Duodenal mucosa (tissue), 2 donors: ENCODE results near the gene USP46.

Experiments
- H3K27ac ChIP-seq: one replicate; pipeline ENCODE4 v1.7.0; 2013; ENCODE audit warnings: low read depth, low read length
- H3K27me3 ChIP-seq, 2 donors: one replicate each; pipeline ENCODE4 v1.7.0; 2013; ENCODE audit warnings: low read length in 2 of 2, control low read depth in 1 of 2; ENCODE audit not compliant: insufficient read depth in 2 of 2, control insufficient read depth in 1 of 2
- H3K36me3 ChIP-seq, 2 donors: one replicate each; pipeline ENCODE4 v1.7.0; 2013; ENCODE audit warnings: low read length in 2 of 2, control low read depth in 1 of 2; ENCODE audit not compliant: insufficient read depth in 2 of 2, control insufficient read depth in 1 of 2
- H3K4me1 ChIP-seq, 2 donors: one replicate each; pipeline ENCODE4 v1.7.0; 2013; ENCODE audit warnings: low read length in 2 of 2, control low read depth in 1 of 2; ENCODE audit not compliant: insufficient read depth in 2 of 2, control insufficient read depth in 1 of 2
- H3K4me3 ChIP-seq, 2 donors: one replicate each; pipeline ENCODE4 v1.7.0; 2013; ENCODE audit warnings: low read length in 2 of 2, low read depth in 1 of 2
- H3K9ac ChIP-seq, 2 donors: one replicate each; pipeline ENCODE4 v1.7.0; 2013; ENCODE audit warnings: low read length in 2 of 2, low read depth in 1 of 2
- H3K9me3 ChIP-seq, 2 donors: one replicate each; pipeline ENCODE4 v1.7.0; 2013; ENCODE audit warnings: low read length in 2 of 2, control low read depth in 1 of 2; ENCODE audit not compliant: control insufficient read depth in 1 of 2

USP46 gene

GRCh38 chr4:52658641-52659000, 480 bp downstream of the USP46 start:
- Histone ChIP-seq H3K9me3 (peaks cover 0 to 3% of the 10 kb centered on the region in 2 donors), H3K27me3 (no peaks in the 10 kb centered on the region), H3K36me3 (no peaks in the 10 kb centered on the region), H3K4me1 (peaks cover 32 to 36% of the 10 kb centered on the region in 2 donors), H3K9ac (peak overlapping the region; percentile 66 to 70), H3K4me3 (peak overlapping the region; percentile 74 to 86), H3K27ac (peak overlapping the region; percentile 60)

GRCh38 chr4:52657618-52658501, 1.2 kb downstream of the USP46 start:
- peak overlapping the region in 1 of 2 donors; percentile 70 for H3K9ac ChIP-seq
- no peaks in the 10 kb centered on the region for H3K36me3 ChIP-seq
- H3K4me1 ChIP-seq, result peaks cover 28 to 36% of the 10 kb centered on the region in 2 donors
- peak overlapping the region; percentile 74 to 86 for H3K4me3 ChIP-seq
- no peak overlapping the region for H3K27ac ChIP-seq
- no peaks in the 10 kb centered on the region for H3K27me3 ChIP-seq
- no peaks in the 10 kb centered on the region for H3K9me3 ChIP-seq

- no peaks in the 10 kb centered on the region for H3K36me3 ChIP-seq
- no peak overlapping the region for H3K27ac ChIP-seq
- H3K9me3 ChIP-seq, result no peaks in the 10 kb centered on the region
- H3K9ac ChIP-seq, result no peak overlapping the region
- no peaks in the 10 kb centered on the region for H3K27me3 ChIP-seq
- H3K4me3 ChIP-seq, result no peak overlapping the region
- H3K4me1 ChIP-seq, result peaks cover 25 to 33% of the 10 kb centered on the region in 2 donors
Measured at GRCh38 chr4:52657292-52657617, 1.8 kb downstream of the USP46 start.

GRCh38 chr4:52655506-52655905, 3.6 kb downstream of the USP46 start:
- peaks cover 17% of the 10 kb centered on the region in 2 donors for H3K4me1 ChIP-seq
- no peaks in the 10 kb centered on the region for H3K36me3 ChIP-seq
- H3K4me3 ChIP-seq, result no peak overlapping the region
- no peaks in the 10 kb centered on the region for H3K9me3 ChIP-seq
- H3K9ac ChIP-seq, result no peak overlapping the region
- no peak overlapping the region for H3K27ac ChIP-seq
- no peaks in the 10 kb centered on the region for H3K27me3 ChIP-seq

- Histone ChIP-seq H3K4me1 (no peaks in the 10 kb centered on the region), H3K9me3 (no peaks in the 10 kb centered on the region), H3K27ac (no peak overlapping the region), H3K4me3 (no peak overlapping the region), H3K27me3 (no peaks in the 10 kb centered on the region), H3K9ac (no peak overlapping the region), H3K36me3 (no peaks in the 10 kb centered on the region)
Measured at GRCh38 chr4:52651996-52652672, 7.0 kb downstream of the USP46 start.

GRCh38 chr4:52648836-52649235, 10.3 kb downstream of the USP46 start:
- Histone ChIP-seq H3K27ac (no peak overlapping the region), H3K4me1 (peaks cover 2 to 3% of the 10 kb centered on the region in 2 donors), H3K9ac (no peak overlapping the region), H3K27me3 (no peaks in the 10 kb centered on the region), H3K9me3 (no peaks in the 10 kb centered on the region), H3K4me3 (no peak overlapping the region), H3K36me3 (no peaks in the 10 kb centered on the region)

- no peaks in the 10 kb centered on the region for H3K9me3 ChIP-seq
- H3K27ac ChIP-seq, result no peak overlapping the region
- H3K9ac ChIP-seq, result no peak overlapping the region
- H3K4me3 ChIP-seq, result no peak overlapping the region
- no peaks in the 10 kb centered on the region for H3K27me3 ChIP-seq
- H3K36me3 ChIP-seq, result no peaks in the 10 kb centered on the region
- H3K4me1 ChIP-seq, result peaks cover 4 to 21% of the 10 kb centered on the region in 2 donors
Measured at GRCh38 chr4:52646741-52647140, 12.4 kb downstream of the USP46 start.

- Histone ChIP-seq H3K9me3 (no peaks in the 10 kb centered on the region), H3K4me3 (no peak overlapping the region), H3K4me1 (peaks cover 9 to 26% of the 10 kb centered on the region in 2 donors), H3K36me3 (no peaks in the 10 kb centered on the region), H3K27me3 (no peaks in the 10 kb centered on the region), H3K27ac (no peak overlapping the region), H3K9ac (no peak overlapping the region)
Measured at GRCh38 chr4:52646096-52646495, 13.0 kb downstream of the USP46 start.

GRCh38 chr4:52645300-52645699, 13.8 kb downstream of the USP46 start:
- H3K4me3 ChIP-seq, result no peak overlapping the region
- no peaks in the 10 kb centered on the region for H3K27me3 ChIP-seq
- no peaks in the 10 kb centered on the region for H3K9me3 ChIP-seq
- H3K36me3 ChIP-seq, result no peaks in the 10 kb centered on the region
- peaks cover 9 to 26% of the 10 kb centered on the region in 2 donors for H3K4me1 ChIP-seq
- H3K9ac ChIP-seq, result no peak overlapping the region
- no peak overlapping the region for H3K27ac ChIP-seq

GRCh38 chr4:52643785-52644244, 15.3 kb downstream of the USP46 start:
- Histone ChIP-seq H3K27ac (no peak overlapping the region), H3K27me3 (no peaks in the 10 kb centered on the region), H3K4me3 (no peak overlapping the region)

More at GRCh38 chr4:52643785-52644244, 15.3 kb downstream of the USP46 start:
- no peaks in the 10 kb centered on the region for H3K36me3 ChIP-seq
- H3K9ac ChIP-seq, result no peak overlapping the region
- no peaks in the 10 kb centered on the region for H3K9me3 ChIP-seq
- peaks cover 9 to 26% of the 10 kb centered on the region in 2 donors for H3K4me1 ChIP-seq
